NCI-H187 (cell line): ENCODE results near the gene METTL5.
A peak's percentile ranks its signal among the peaks of the same experiment; 100 is the strongest.
"Not testable (repeated sequence)": the region's sequence is repeated elsewhere in the genome, so short reads cannot be mapped to it uniquely, and the experiment has no call there.

Experiments
- DNase-seq, 2 experiments: peaks; one replicate each; lab custom pipeline; 2025; lab: John Stamatoyannopoulos, UW

Gene METTL5

GRCh38 chr2:169824373-169825333 is at the start of gene METTL5:
Gene METTL5, minus strand, starts transcription at chr2:169824905. Its CDS starts 308 bp downstream, at chr2:169824597.
- DNase-seq = peak; percentile 23 to 54

GRCh38 chr2:169871994-169872393 is 47.3 kb upstream of the METTL5 start:
- no peak for DNase-seq

GRCh38 chr2:169871369-169871768 is 46.7 kb upstream of the METTL5 start:
- DNase-seq = not testable (repeated sequence)

- no peak for DNase-seq
Observed at GRCh38 chr2:169868951-169869350, 44.2 kb upstream of the METTL5 start.

- no peak for DNase-seq
Observed at GRCh38 chr2:169867579-169867978, 42.9 kb upstream of the METTL5 start.

GRCh38 chr2:169866230-169866629 is 41.5 kb upstream of the METTL5 start:
- DNase-seq = not testable (repeated sequence)

GRCh38 chr2:169865492-169865891 is 40.8 kb upstream of the METTL5 start:
- DNase-seq = no peak

GRCh38 chr2:169862816-169863215 is 38.1 kb upstream of the METTL5 start:
- DNase-seq = no peak

- no peak for DNase-seq
Observed at GRCh38 chr2:169860149-169860548, 35.4 kb upstream of the METTL5 start.

GRCh38 chr2:169859423-169859822 is 34.7 kb upstream of the METTL5 start:
- DNase-seq = no peak

GRCh38 chr2:169855281-169856258 is 30.9 kb upstream of the METTL5 start:
- not testable (repeated sequence) for DNase-seq

- DNase-seq = no peak
Observed at GRCh38 chr2:169853041-169853668, 28.4 kb upstream of the METTL5 start.

GRCh38 chr2:169849710-169850109 is 25.0 kb upstream of the METTL5 start:
- no peak for DNase-seq

- DNase-seq = not testable (repeated sequence)
Observed at GRCh38 chr2:169848959-169849693, 24.4 kb upstream of the METTL5 start.

- no peak for DNase-seq
Observed at GRCh38 chr2:169845016-169845415, 20.3 kb upstream of the METTL5 start.

GRCh38 chr2:169841625-169842024 is 16.9 kb upstream of the METTL5 start:
- DNase-seq = not testable (repeated sequence)

- no peak for DNase-seq
Observed at GRCh38 chr2:169840747-169841142, 16.0 kb upstream of the METTL5 start.

- DNase-seq = no peak
Observed at GRCh38 chr2:169839954-169840746, 15.4 kb upstream of the METTL5 start.

- DNase-seq = no peak
Observed at GRCh38 chr2:169838743-169839489, 14.2 kb upstream of the METTL5 start.

- DNase-seq = no peak
Observed at GRCh38 chr2:169834401-169834800, 9.7 kb upstream of the METTL5 start.
